ENCODE results near the gene LRRK1.

LRRK1 gene

DNA sequence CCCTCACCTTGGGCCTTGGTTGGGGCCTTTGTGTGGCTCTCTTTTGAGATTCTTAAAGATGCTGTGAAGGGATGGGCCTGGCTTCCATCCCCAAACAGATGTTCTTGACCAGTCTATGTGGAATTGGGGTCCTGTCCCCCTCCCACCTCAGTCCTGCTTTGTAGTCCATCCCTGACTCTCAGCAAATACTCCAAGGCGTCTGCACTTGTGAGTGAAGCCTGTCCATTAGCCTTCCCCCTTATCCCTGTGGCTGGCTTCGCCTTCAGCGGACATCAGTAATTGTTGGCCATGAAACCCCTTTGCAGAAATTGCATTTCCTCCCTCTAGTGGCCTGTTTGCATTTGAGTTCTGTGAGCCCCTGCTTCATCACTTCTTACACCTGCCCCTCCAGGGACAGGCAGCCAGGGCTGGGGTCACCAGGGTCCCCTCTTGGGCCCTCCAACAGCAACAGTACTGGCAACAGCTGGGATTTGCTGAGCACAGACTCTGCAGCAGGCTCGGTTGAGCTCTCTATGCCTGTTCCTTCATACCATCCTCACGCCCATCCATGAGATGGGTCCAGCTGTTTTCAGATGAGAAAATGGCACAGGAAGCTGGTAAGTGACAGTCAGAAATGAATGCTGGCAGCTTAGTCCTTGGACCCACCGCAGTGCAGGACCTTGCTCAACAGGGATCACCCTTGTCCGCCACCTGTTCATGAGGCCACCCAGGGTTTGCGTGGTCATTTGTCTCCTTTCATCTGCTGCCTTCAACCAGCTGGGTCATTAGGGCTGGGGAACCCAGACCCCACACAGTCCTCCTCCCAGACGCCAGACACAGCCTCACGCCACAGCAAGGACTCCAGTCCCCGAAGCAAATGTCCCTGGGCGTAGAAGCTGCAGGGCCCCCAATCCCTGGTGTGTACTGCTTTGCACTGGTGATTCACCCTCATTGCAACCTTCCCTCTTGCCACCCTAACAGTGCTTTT is 8.9 kb upstream of the LRRK1 start:
- DNase-seq (ENCODE audit: low read depth in 3 of 3) = no peak

DNA sequence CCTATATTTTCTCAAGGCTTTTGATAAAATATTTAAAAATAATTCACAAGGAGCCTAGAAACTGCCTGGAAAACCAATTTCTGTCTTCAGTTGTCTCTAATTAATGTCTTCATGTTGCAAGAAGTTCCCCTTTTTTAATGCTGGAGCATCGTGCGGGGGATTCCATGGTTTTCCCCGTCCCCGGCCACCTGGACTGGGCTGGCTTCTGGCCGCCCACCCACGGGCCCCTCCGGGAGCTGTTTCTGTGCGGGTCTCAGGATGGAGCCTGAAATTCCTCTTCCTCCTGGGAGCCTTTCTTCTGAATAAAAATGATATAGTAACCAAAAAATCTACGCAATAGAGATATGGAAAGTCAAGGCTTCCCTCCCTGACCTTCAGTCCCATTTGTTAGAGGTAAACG is 8.1 kb upstream of the LRRK1 start:
- DNase-seq (ENCODE audit: low read depth in 3 of 3) = no peak

DNA sequence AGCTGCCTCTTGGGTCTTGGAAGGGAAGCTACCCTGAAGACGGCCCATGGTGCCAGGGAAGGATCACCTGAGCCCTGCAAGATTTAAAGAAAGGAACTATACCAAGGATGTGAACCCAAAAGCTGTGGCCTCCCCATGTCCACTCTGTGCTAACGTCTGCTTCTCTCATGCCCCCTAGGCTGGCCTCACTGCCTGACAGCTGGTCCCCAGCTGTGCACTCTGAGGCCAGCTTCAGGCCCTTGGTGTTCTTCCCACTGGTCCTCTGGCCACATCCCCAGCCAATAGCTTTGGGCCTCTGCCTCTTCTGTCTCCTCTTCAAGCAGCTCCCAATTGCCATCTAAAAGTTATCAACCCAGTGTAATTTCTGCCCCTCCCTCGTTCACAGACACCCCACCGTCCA is 5.2 kb upstream of the LRRK1 start:
- no peak for DNase-seq (ENCODE audit: low read depth in 3 of 3)

DNA sequence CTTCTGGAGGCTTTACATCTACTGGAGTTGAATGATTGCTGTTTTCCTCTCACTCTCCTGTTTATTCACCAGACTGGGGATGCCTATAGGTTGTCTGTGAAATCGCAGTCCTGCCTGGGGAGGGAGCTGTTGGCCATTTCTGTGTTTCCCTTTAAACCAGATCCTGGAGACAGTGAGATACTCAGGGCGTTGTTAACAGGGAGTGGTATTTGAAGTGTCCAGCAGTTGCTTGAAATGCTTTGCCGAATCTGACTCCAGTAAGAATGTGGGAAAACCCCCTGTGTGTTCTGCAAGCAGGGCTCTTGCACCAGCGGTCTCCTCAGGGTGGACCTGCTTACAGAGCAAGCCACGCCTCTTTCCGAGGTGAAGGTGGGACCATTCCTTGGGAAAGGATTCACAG is 4.3 kb upstream of the LRRK1 start:
- DNase-seq (ENCODE audit: low read depth in 3 of 3) = no peak

DNA sequence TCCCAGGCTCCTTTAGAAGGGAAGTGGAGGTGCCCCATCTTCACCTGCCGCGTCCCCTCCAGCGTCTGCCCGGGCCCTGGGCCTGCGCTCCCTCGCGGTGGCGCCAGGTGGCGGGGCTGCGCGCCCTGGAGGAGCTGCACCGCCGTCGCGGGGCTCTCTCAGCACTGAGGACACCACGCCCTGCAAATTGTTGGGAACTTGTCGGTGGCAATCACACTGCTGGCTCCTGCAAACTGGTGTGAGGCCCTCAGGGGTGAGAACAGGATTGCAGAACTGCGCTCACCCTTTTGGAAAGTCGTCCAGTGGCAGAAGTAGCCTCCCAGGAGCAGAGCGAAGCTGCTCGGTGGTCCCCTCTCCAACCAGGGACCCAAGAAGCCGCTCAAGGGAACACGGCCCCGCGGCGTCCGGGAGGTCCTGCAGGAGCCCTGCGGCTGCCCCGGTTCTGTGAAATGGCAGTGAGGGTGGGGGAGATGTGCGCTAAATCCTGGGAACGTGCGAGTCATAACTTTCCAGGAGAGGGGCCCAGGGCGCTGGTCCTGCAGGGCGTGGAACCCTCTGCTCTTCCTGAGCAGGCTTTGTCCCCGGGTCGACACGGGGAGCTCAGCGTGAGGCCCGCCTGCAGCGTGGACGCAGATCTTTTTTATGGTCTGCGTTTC is 995 bp upstream of the LRRK1 start:
- peak; percentile 38 to 73 (median 55) for DNase-seq (ENCODE audit: low read depth in 3 of 3)

DNA sequence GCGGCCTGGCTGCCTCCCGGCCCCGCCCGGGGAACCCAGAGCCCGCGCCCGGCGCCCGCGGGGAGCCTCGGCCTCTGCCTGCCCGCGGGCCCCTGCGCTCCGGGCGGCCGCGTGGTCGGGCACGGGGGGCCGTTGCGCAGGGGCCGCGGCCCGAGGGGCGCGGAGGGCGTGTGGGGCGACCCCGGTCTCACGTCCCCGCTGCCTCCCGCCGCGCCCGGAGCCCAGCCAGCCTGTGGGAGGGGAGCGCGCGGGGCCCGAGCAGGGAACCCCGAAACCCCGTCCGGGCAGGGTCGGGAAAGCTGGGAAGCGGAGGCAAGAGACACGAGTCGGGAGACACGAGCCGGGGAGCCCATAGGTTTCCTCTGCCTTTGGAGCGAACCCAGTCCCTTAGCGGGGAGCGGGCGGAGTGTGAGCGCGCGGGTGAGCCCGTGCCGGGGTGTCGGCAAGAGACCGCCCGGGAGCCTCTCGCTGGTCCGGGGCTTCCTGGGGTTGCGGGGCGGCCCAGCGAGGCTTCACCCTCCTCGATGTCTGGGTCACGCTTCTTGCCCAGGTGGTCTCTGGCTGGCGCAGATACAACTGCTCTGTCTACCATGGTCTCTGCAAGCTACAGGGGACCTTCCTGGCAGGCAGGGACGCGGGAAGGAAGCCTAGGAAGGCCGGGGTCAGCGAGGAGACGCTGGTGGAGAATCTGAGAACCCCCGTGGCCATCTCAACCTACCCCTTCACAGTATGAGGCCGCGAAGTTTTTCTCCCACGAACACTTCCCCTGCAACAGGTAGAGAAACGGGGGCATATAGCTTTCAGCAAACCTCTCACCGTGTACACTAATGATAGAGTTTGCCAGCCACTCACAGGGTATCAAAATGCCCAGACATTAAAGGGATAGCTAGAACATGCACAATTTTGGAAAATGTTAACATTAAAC is 586 bp downstream of the LRRK1 start:
- peak in 1 of 3 experiments; percentile 14 for DNase-seq (ENCODE audit: low read depth in 3 of 3)

DNA sequence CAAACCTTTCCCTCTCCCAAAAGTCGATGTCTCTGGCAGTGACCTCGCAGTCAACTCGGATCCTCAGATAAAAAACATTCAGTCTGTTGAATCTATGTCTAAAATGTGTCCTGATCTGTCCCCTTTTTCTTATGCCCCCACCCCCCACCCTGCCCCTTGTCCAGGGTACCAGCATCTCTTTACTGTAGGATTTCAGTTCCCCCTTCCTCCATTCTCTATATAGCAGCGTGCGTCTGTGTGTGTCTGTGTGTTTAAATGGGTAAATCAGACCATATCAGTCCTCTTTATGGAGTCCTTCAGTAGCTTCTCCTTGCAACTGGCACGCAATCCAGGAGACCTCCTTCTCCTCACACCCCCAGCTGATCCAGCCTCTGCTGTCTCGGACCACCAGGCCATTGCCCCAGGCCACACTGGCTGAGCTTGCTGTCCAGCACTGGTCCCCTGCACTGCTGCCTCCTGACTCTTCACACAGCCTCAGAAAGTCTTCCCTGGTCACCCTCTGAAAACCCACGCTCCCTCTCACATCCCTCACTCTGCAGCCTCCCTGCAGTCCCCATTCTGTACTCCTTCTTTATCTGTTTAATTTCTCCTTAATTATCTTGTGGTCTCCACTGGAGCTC is 1.5 kb downstream of the LRRK1 start:
- no peak for DNase-seq (ENCODE audit: low read depth in 3 of 3)

DNA sequence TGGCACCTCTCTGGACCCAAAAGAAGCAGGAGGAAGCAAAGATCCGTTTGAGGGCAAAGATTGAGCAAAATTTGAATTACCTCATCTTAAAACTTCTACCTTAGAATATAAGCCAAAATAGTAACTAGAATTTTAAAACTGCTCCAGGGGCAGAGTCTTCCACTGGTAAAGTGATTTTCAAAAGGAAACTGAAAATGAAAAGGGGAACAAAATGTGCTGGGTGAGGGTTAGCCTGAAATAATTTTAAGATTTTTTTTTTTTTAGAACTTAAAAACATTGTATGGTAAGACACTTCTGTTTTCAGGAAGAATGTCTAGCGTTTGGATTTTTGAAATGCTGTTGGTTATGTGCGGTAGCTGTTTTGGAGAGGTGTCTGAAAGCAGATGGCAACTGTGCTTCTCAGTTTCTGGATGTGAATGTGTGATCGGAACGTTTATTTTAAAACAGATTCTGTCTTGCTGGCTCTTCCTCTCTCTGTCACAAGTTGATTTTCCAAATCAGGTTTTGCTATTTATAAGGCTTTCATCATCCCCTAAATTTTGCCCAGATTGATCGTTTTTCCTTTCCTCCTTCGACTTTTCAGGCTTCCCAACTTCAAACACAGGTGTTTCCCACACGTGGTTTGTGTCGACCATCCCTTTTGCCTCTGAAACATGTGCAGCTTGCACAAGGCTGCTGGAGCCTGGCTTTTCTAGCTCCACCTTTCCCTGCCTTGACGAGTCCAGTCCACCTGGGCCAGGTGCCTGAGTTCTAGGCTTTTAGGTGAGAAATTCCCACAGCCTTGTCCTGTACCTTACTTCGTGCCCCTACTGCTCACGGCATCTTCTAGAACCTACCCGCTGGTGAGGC is 3.3 kb downstream of the LRRK1 start:
- DNase-seq (ENCODE audit: low read depth in 3 of 3) = no peak

DNA sequence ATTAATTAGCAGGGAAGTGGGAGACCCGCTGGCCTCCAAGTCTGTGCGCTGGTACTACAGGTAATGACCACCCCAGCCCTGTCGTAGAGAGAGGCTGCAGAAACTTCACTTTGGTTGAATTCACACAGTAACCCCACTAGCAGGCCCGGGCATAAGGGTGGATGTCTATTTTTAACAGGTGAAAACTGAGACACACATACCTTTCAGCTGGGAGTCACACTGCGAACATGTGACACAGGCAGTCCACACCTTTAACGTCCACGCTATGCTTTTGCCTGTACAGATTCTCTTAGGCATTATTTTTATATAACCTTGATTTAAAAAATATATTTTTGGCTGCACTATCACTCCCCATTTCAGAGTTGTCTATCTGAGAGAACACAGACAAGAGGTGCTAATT is 3.9 kb downstream of the LRRK1 start:
- DNase-seq (ENCODE audit: low read depth in 3 of 3) = no peak

DNA sequence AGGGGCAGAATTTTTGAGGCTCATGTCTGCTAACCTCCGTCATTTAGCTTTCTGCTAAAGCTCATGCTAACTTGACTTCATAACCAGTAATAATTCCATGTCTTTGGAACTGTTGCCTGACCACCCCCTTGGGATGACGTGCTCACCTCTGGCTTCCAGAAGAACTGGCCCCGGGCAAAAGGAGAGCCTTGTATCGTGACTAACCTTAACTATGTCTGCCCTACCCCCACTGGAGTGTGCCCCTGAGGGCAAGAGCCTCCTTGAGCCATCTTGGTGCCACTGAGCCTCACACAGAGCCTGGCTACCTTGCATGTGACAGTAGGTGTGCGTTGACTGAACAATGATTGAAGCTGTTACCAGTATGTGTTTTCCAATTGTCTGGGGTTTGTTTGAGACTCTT is 4.7 kb downstream of the LRRK1 start:
- DNase-seq (ENCODE audit: low read depth in 3 of 3) = no peak

DNA sequence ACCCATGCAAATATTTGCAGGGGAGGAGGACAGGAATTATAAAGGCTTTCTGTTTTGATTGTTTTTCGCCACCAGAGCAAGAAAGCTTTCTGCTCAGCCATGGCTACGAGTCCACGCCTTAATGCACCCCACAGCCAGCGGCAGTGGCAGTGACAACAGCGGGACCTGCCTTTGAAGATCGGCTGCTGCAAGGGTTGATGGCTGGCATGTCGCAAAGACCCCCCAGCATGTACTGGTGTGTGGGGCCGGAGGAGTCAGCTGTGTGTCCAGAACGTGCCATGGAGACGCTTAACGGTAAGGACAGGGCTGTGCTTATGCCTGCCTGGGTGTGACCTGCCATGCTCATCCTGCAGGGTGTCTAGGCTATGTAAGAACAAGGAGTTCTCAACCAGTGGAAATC is 5.3 kb downstream of the LRRK1 start:
- DNase-seq (ENCODE audit: low read depth in 3 of 3) = no peak

DNA sequence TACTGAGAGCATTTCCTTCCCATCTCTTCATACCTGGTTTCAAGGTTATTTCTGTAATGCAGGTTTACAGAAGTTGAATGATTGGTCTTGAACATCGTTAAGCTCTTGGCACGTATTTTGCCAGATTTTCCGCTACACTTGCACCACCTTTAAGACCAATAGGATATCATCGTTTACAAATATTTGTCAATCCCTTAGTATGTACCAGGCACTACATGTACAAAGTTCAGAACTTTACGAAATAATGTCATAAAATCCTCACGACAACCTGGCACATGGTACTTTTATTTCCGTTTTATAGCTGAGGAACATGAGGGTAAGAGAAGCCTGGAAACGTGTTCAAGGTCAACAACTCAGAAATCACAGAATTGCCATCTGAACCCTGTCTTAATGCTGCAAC is 6.3 kb downstream of the LRRK1 start:
- DNase-seq (ENCODE audit: low read depth in 3 of 3) = no peak

DNA sequence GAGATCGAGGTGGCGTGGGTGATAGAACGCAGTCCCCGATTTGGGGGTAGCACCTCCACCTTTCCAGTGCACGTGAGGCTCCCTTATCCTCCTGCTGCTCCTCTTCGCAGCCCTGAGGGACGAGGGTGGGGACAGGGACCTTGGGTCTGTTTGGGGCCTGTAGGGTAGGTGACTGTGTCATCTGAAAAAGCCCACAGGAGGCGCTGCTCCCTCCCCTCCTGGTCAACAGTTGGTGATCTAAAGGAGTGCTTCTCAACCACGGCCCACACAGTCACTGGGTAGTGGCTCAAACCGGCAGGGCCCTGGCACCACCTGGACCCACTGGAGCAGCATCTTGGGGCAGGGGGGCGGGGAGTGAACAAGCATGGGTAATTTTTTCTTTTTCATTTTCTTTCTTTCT is 7.1 kb downstream of the LRRK1 start:
- DNase-seq (ENCODE audit: low read depth in 3 of 3) = no peak

DNA sequence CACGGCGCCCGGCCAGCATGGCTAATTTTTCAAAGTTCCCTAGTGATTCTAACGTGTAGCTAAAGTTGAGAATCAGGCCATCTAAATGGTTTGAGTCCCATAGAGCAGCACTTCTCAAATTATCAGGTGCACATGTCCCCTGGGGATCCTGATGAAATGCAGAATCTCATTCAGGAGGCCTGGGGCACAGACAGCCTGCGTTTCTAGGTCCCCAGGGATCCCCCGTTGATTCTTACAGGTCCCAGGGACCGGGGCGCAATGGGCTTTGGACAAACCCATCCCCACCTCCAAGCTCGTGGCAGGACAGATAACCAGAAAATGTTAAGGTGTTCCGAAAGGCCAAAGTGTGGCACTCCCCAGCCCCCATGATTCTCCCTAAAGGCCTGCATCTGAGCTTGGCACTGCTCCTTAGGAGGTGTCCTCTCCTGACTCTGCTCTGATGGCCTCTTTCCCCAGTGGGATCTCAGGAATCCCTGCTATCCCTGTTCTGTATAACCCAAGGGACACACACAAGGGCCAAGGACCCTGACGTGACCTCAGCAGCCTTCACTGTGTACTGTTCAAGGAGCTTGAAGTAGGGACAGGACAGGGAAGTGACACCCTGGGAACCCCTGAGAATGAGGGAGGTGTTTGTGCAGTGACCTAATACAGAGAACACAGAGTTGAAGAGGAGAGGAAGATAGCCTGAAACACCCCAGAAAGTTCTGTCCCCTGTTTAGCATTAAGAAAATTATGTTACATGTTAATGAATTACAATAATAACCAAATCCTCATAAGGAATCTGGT is 8.0 kb downstream of the LRRK1 start:
- DNase-seq (ENCODE audit: low read depth in 3 of 3) = no peak

DNA sequence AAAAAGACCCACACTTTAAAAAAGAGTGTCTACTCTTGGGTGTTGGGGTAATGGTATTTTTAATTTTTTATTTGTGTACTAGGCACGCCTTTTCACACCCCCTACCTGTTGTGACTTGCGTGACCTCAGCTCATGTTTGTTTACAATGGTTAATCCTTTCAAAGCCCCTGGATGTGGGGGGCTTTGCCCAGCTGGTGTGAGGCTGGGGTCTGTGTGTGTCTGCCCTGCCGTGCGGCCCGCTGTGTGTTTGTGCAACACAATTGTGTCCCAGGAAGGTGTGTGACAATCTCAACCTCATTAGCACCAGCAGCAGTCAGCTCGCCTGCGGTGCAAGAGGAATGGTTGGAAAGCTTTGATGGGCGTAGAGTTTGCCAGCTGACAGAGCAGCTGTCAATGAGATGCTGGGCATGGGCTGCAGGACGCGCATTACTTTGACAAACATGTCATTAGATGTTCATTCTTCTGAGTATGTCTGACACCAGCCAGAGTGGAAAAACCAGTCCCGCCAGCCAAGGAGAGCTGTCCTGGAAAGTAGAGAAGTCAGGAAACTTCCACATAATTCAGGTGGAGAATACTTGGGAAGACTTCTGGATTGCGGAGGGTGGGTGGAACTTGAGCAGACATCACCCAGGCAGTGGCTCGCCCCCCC is 9.6 kb downstream of the LRRK1 start:
- DNase-seq (ENCODE audit: low read depth in 3 of 3) = no peak

DNA sequence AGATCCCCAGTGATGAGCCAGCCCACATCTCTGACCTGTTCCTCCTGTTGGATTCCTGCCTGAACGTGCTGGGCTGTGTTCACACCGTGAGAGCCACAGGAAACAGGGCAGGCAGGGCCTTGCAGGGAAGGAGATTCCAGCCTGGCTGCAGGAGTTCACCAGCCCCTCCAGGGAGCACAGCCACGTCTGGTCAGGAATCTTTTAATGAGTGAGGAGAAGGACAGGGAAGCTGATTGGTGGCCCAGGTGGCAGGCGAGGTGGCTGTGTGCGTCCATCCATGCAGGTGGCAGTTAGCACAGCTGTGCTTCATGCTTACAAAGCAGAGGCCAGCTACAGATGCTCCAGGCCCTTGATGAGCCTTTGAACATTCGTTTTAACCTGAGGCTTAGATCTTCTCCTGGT is 10.5 kb downstream of the LRRK1 start:
- no peak for DNase-seq (ENCODE audit: low read depth in 3 of 3)

DNA sequence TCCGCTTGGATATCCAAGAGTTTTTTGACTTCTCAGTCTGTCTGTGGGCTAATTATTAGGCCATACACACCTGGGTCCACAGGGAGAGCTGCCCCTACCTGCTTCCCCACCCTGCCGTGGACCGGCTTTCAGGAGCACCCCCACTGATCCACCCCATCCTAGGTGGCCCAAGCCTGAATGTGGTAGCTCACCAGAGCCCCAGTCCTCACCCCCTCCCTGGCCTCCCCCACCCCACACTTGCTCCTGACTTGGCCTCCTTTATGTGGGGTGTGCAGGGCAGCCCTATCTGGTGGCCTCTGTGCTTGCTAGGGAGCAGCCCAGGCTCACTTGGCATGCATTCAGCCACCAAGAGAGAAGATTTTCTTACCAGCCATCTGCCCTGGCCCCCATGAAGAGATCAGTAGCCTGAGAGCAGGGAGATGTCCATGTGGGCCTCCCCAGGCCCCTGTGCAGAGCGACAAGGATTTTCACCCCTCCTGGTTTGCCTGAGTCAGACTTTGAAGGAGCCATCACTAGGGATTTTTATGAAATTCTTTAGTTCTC is 11.2 kb downstream of the LRRK1 start:
- DNase-seq (ENCODE audit: low read depth in 3 of 3) = no peak

DNA sequence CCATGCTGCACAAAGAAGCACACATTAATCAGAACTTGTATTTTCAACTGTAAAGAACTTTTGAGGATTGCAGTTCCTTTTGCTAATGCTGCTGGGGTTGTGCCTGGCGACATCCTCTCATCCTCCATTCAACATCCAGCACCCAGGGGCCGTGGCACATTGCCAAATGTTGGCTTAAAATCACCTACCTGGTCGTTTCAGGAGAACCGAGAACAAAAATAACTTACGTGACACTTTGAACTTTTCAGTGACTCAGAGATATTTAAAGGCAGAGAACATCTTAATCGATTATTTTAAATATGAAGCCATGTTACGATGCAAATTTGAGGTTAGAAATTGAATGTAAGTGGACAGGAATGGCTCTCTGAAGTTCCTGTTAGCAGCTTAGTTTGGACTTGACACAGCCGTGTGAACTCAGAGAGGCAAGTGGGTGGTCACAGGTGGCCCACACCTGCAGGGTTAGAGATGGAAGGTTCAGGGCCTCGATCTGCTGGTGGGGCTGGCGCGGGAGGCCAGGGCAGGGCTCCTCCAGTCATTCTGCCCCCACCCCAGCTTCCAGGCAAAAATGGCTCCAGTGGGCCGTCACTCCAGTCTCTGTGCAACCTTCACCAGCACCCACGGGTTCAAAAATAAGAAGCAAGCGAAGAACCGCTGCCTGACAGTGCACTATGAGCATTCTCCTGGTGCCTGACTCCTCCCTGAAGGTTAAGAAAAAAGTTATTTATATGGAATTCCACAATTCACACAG is 12.2 kb downstream of the LRRK1 start:
- no peak for DNase-seq (ENCODE audit: low read depth in 3 of 3)
